Adrenal gland (tissue), 5 donors: ENCODE results near the gene HDAC1.

Experiments
- POLR2A ChIP-seq, 2 donors: fragments of 450-650 bp; IDR thresholded peaks; one replicate each; pipeline ENCODE4 v1.6.1; 2017; ENCODE audit warnings: antibody characterized with exemption in 2 of 2, mild to moderate bottlenecking in 2 of 2, moderate library complexity in 1 of 2
- TF ChIP-seq, protein P1 (sequence below), 6 experiments: fragments of 450-650 bp in 4 of 6; fragments of 200-600 bp in 2 of 6; sonication (generic) in 1 of 6; IDR thresholded peaks; 1 replicate in 5 of 6; 2 replicates in 1 of 6; pipeline versions ENCODE4 v1.5.1 to v1.8.0; 2016 to 2021; ENCODE audit warnings: antibody characterized with exemption in 6 of 6, mild to moderate bottlenecking in 2 of 6, moderate library complexity in 1 of 6
- donor health status: DM: no; HTN: no; CAD: no.

- TF ChIP-seq, protein P1, sequence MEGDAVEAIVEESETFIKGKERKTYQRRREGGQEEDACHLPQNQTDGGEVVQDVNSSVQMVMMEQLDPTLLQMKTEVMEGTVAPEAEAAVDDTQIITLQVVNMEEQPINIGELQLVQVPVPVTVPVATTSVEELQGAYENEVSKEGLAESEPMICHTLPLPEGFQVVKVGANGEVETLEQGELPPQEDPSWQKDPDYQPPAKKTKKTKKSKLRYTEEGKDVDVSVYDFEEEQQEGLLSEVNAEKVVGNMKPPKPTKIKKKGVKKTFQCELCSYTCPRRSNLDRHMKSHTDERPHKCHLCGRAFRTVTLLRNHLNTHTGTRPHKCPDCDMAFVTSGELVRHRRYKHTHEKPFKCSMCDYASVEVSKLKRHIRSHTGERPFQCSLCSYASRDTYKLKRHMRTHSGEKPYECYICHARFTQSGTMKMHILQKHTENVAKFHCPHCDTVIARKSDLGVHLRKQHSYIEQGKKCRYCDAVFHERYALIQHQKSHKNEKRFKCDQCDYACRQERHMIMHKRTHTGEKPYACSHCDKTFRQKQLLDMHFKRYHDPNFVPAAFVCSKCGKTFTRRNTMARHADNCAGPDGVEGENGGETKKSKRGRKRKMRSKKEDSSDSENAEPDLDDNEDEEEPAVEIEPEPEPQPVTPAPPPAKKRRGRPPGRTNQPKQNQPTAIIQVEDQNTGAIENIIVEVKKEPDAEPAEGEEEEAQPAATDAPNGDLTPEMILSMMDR (IDR thresholded peaks at IDR 0.05): no peak
- no peak for TF ChIP-seq POLR2A (IDR thresholded peaks at IDR 0.05)
Observed at GRCh38 chr1:32327204-32327603, 35.3 kb downstream of the HDAC1 start.
